Inferior parietal cortex (tissue), 1 donor: ENCODE data around the gene IQCH.

ENCODE experiments used
- DNase-seq: peaks from one replicate; pipeline ENCODE4 v3.0.0-alpha.2; 2016; ENCODE audit errors: extremely low spot score

IQCH gene

DNA sequence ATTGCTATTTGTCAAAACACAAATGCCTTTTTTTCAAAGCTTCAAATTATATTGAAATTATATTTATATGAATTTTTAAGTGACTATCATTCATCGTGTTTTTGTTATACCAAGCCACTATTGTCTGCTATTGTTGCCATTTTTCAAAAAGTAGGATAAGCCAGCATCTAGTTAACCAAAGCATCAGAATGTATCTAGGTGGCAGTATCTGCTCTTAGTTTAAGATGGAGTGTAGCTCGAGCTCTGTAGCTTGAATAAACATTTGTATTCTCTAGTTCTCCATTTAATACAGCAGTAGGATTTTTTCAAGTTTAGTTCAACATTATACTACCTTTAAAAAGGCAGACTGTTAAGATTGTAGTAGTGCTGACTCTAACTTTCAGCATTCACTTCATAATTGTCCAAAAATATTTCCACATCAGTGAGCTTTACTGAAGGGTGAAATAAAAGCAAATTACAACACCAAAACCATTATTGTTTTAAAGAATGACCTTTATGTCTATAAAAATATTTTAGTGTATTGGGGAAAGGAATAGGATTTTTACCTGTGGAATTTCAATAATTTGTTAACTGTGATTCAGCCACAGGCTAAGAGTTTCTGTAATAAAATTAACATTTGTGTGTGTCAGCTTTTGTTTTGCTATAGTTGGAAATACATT, 246.7 kb downstream of the IQCH start:
- DNase-seq, result peak; percentile 53

DNA sequence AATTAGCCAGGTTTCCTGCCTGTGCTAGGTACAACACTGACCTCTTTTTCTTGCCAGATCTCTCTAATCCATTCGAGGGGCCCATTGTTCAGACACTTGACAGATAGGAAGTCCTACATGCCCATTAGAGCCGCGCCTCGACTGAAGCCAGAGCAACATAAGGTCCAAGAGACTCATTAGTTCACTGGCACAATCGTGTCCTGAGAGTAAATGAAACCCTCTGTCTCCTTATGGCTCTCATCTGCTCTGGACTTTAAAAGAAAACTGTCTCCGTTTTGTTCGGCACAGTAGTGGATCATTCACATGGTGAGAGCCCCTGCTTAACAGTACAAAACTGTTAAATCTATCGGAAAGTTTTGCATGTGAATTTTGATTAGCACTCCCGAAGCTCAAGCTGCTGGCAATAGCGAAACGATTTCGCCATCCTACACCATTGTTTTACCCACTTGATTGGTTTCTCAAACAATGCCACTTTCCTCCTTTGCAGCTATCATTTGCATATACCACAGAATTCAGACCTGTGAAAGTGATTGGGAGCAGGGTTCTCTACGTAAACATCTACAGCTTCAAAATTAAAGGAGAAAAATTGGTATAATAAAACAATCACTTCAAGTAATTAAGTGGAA, 247.4 kb downstream of the IQCH start:
- DNase-seq, result no peak

DNA sequence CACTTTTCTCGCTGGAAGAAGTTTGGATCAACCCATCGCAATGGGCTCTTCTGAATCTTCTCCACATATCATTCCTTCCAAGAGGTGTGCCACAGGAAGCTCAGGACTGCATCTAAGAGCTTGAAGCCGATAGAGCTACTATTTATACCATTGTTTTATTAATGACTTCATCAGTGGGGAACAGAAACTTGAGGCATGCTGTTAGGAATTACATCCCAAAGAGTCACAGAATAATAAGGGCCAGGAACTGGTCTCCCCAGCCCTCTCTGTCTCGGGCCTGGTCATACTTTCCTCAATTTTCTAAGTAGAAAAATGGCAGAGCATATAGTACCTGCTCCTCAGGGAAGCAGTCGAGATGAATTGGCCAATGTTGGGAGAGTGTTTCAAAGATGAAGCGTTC, 249.5 kb downstream of the IQCH start:
- DNase-seq, result no peak

GRCh38 chr15:67504796-67505195, 250.2 kb downstream of the IQCH start:
- no peak for DNase-seq

DNA sequence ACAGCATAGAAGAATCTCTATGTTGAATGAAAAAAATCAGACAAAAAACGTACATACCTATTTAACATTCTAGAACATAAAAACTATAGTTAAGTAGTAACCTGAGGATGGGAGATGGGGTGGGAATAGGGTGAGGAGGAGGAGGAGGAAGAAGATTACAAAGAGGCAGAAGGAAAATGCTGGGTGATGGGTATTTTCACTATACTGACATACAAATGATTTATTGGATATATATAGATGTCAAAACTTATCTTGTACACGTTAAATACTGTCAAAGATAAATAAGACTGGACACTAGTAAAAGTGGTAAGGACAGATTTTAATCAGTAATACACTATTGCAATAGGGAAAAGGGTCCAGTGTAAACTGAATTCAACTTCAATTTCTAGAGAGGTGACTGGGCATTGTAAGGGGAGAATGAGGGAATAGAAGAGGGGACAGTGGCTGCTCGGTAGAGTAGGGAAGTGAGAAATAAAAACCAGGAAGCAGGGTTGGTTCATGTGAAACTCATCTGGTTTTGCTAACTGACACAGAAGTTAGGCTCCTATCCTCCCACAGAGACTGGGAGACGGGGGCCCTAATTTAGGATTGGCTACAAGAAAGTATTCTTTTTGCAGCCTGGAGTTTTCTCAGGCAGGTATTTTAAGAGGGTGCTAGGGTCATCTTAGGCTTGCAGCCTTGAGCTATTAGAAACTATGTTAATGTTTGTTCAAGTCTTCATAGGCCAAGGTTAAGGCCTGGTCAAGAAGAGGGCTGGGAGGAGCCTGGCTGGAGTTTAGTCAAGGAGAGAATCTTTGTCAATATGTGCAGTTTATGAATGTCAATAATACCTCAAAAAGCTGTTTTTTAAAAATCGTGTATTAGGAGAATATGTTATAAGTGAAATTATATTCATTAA, 251.3 kb downstream of the IQCH start:
- no peak for DNase-seq

DNA sequence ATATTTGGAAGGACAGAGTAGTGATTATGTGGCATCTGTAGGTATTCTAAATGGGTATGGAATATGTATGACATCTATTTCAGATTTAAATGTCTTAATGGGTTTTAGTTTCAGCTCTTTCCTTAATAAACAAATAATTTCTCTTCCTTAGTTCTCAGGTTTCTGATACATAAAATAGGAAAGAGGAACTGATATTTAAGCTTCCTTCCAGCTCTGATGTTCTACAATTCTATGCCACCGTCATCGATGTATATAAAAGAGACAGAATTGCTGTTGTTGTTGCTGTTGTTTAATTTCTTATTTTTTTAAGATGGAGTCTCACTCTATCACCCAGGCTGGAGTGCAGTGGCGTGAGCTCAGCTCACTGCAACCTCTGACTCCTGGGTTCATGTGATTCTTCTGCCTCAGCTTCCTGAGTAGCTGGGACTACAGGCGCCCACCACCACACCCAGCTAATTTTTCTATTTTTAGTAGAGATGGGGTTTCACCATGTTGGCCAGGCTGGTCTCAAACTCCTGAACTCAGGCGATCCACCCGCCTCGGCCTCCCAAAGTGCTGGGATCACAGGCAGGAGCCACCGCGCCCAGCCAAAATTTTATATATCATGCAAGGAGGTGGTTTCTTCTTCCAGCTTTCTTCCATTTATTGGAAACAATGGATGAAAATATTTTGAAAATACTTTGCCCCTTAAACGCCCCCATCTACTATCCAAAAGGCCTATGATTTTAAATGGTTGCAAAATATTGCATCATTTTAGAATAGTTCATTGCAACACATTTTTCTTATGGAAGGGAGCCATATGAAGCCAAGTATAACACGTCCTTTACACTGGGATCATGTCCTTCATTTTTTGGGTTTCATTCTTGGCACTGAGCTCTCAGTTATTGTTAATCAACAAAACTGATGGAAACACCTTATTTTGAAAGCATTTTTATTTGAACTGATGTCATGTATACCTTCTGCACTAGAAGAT, 252.5 kb downstream of the IQCH start:
- no peak for DNase-seq

GRCh38 chr15:67508407-67508806, 253.8 kb downstream of the IQCH start:
- no peak for DNase-seq

DNA sequence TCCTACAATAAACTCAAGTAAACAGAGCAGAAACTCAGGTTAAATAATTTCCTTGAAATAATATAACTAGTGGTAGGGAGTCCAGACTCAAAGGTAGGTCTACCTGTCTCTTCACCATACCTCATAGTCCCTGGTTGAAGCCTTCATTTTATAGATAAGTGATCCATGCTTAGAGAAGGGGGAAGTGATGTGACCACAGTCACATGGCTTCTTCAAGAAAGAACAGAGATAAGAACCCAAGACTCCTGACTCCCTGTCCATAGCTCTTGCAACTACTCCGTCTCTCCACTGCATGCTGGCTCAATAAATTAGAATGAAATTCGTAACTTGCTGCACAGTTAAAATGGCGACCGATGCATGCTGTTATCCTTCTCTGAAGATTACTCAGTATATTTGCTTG, 255.3 kb downstream of the IQCH start:
- no peak for DNase-seq

DNA sequence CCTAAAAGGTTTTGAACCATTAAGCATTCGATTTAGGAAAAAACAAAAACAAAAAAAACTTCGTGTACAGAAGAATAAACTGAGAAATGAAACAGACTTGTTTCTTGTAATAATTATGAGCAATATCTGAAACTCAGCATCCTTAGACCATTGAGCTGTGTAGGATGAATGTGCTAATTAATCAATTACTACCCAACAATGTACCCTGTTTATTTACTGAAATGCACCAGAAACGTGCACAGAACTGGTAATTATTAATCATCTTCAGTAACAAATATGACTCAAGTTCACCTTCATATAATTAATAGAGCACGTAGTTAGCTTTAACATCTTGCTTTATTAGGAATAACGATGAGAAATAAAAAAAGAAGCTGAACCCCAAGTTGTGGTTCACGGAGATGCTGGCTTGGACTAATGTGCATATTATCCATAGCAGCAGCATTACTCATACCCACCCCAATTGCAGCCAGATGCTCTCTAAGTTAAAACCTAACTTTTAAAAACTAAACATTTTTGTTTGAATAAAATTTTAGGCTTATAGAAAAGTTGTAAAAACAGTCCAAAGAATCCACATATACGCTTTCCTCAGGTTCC, 256.1 kb downstream of the IQCH start:
- no peak for DNase-seq

- no peak for DNase-seq
These were observed 257.0 kb downstream of the IQCH start for GRCh38 chr15:67511606-67512005.

GRCh38 chr15:67512140-67512539, 257.6 kb downstream of the IQCH start:
- no peak for DNase-seq

DNA sequence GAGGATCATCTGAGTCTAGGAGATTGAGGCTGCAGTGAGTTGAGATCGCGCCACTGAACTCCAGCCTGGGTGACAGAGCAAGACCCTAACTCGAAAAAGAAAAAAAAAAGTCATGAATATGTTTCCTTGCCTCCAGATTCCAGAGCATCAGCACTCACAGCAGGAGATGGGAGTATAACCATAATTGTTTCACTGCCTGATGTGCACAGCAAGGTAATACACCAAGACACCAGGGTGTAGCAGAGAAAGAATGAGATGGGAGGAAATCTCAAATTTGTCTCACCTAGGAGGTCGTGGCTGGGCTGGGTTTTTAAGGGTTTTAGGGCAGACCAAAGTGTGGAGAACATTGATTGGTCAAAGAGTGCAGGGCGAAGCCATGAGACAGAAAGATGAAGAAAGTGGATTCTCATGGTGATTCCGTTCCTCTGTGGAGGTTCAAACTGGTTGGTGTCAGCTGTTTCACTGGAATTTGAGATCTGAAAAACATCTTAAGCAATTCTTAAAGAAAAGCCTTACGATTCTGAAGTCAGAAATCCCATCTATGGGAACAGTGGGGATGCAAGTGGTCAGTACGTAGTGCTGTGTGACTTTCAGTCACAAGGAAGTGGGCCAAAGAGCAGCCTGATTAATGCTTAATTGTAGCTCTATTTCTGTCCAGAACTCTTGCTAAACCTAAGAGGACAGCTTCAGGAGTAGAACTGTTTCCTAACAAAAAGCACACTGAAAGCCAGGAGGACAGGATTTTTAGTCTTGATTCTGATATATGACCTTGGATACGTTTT, 258.5 kb downstream of the IQCH start:
- no peak for DNase-seq

GRCh38 chr15:67515090-67515489, 260.5 kb downstream of the IQCH start:
- no peak for DNase-seq

- DNase-seq, result no peak
These were observed 261.0 kb downstream of the IQCH start for GRCh38 chr15:67515557-67515956.

DNA sequence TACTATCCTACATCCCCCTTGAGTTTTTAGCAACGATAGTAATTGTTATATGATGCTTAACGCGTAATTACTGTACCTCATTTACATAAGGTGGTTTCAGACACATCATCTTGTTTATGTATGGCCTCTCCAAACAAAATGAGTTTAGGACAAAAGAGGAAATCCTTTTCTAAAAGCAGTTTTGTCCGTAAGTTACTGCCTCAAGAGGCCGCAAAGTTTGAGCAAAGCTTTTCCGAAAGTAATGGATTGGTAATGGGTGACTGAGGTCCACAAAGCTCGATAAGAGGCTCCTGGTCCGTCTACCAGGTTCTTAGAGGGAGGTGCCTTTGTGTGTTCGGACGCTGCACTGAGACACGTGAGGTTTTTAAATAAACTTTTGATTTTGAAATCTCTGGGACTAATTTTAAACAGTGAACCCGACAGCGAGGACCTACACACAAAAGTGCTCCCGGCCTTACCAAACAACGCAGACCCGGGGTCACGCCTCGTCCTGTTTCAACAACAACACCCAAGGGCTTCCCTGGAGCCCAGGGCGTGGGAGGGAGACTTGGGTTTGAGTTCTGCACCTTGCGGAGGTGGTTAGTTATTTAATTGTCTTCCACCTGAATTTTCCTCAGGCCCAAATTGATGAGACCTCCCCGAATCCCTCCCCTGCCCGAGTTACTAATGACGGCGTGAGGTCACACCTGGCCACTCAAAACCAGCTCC, 265.9 kb downstream of the IQCH start:
- DNase-seq, result no peak

DNA sequence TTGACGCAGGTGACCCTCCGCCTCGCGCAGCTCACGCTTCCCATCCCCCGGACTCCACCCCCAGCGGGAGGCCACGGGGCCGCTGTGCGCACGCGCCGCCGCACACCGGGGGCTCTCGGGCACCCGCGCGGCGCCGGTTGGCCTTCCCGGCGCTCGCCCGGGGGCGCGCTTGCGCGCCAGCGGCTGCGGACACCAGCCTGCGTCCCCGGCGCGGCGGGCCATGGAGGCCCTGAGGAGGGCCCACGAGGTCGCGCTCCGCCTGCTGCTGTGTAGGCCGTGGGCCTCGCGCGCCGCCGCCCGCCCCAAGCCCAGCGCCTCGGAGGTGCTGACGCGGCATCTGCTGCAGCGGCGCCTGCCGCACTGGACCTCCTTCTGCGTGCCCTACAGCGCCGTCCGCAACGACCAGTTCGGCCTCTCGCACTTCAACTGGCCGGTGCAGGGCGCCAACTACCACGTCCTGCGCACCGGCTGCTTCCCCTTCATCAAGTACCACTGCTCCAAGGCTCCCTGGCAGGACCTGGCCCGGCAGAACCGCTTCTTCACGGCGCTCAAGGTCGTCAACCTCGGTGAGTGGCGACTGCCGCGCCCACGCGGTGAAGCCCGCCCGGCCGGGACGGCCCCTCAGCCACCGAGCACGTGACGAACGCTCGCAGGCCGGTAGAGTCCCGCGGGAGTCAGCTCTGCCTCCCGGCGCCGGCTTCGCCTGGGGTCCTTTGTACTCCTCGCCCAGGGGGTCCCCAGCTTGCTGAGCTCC, 266.6 kb downstream of the IQCH start, which contains the start of gene C15orf61:
TSS of gene C15orf61 (plus strand) at position 103 of the 754 bp plus-strand sequence. CDS start at position 221, 118 bp downstream.
- DNase-seq, result peak; percentile 76

DNA sequence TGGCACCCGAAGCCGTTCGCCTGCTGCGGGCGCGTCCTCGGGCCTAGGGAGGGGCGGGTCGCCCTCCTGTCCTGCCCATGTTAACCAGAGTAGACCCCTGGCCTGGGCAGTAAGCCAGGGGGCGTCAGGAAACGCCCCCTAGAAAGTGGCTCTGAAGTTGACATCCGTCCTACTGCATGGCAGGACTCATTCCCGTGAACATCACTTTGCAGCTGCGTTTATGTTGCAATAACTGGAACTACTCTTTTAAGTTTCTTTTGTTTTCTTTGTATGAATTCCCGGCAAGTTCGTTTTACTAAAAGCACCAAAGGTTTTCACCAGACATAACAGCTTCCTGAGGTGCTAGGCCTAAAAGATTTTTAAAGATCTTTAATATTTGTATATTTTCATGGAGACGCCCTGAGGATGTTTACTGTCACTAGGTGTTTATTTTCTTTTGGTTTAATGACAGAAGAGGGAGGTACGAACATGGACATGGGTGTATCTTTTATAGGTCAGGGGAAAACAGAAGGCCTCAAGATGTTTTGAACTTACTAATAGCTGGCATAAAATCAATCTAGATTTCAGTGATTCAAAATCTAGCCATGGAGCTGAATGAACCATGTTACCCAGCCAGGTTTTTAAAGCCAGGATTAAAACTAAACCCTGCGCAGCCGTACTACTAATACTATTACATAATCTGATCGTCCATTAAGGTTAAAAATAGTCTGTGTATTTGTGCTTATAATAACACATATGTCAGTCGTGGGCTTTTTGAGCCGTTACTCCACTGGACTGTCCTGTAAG, 267.4 kb downstream of the IQCH start:
- DNase-seq, result peak; percentile 46

- DNase-seq, result no peak
These were observed 268.7 kb downstream of the IQCH start for GRCh38 chr15:67523330-67523729.
